ENCODE results near the gene EXOC2.

- TF ChIP-seq, protein P1, sequence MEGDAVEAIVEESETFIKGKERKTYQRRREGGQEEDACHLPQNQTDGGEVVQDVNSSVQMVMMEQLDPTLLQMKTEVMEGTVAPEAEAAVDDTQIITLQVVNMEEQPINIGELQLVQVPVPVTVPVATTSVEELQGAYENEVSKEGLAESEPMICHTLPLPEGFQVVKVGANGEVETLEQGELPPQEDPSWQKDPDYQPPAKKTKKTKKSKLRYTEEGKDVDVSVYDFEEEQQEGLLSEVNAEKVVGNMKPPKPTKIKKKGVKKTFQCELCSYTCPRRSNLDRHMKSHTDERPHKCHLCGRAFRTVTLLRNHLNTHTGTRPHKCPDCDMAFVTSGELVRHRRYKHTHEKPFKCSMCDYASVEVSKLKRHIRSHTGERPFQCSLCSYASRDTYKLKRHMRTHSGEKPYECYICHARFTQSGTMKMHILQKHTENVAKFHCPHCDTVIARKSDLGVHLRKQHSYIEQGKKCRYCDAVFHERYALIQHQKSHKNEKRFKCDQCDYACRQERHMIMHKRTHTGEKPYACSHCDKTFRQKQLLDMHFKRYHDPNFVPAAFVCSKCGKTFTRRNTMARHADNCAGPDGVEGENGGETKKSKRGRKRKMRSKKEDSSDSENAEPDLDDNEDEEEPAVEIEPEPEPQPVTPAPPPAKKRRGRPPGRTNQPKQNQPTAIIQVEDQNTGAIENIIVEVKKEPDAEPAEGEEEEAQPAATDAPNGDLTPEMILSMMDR (IDR thresholded peaks at IDR 0.05) = no peak
- TF ChIP-seq POLR2A (IDR thresholded peaks at IDR 0.05) (no peak), POLR2AphosphoS5 (IDR thresholded peaks at IDR 0.05) (no peak)
Measured at GRCh38 chr6:516213-516612, 176.7 kb downstream of the EXOC2 start.

All from breast epithelium (tissue), 3 donors.